Neural cell (in vitro differentiated cells): ENCODE data around the gene SH3PXD2A.

ENCODE experiments used
- EP300 ChIP-seq: fragments of 450-650 bp; conservative IDR thresholded peaks from 2 replicates; pipeline ENCODE4 v1.6.1; 2014; ENCODE audit warnings: antibody characterized with exemption, mild to moderate bottlenecking, moderate library complexity; ENCODE audit not compliant: poor library complexity, severe bottlenecking
- EZH2 ChIP-seq: fragments of 200-600, 300-800 bp; shearing (Covaris generic), sonication (generic); IDR thresholded peaks from 2 replicates; pipeline ENCODE4 v1.6.1; 2014; ENCODE audit warnings: antibody characterized with exemption, low read length, borderline replicate concordance, mild to moderate bottlenecking; ENCODE audit not compliant: insufficient read depth, poor library complexity, severe bottlenecking
- MXI1 ChIP-seq: fragments of 450-650 bp; conservative IDR thresholded peaks from 2 replicates; pipeline ENCODE4 v1.6.1; 2014; ENCODE audit warnings: antibody characterized with exemption, mild to moderate bottlenecking; ENCODE audit not compliant: poor library complexity, severe bottlenecking
- POLR2AphosphoS5 ChIP-seq: IDR thresholded peaks from 2 replicates; pipeline ENCODE4 v1.6.1; 2012
- RAD21 ChIP-seq: fragments of 450-650 bp; conservative IDR thresholded peaks from 2 replicates; pipeline ENCODE4 v1.6.1; 2014; ENCODE audit warnings: antibody characterized with exemption, mild to moderate bottlenecking, moderate library complexity
- SMC3 ChIP-seq: fragments of 450-650 bp; conservative IDR thresholded peaks from 2 replicates; pipeline ENCODE4 v1.6.1; 2014; ENCODE audit warnings: antibody characterized with exemption, mild to moderate bottlenecking, moderate library complexity; ENCODE audit not compliant: poor library complexity
- TAF1 ChIP-seq: IDR thresholded peaks from 2 replicates; pipeline ENCODE4 v1.6.1; 2012; ENCODE audit warnings: low read depth
- TF ChIP-seq, protein P1 (sequence below): IDR thresholded peaks from 2 replicates; pipeline ENCODE4 v1.6.1; 2012; ENCODE audit warnings: borderline replicate concordance
- TF ChIP-seq, protein P2 (sequence below): fragments of 450-650 bp; IDR thresholded peaks from 2 replicates; pipeline ENCODE4 v1.5.1; 2014; ENCODE audit warnings: antibody characterized with exemption, mild to moderate bottlenecking, moderate library complexity; ENCODE audit not compliant: poor library complexity, severe bottlenecking

GRCh38 chr10:103727546-103727963 lies 127.8 kb downstream of the SH3PXD2A start:
- TF ChIP-seq, protein P1, sequence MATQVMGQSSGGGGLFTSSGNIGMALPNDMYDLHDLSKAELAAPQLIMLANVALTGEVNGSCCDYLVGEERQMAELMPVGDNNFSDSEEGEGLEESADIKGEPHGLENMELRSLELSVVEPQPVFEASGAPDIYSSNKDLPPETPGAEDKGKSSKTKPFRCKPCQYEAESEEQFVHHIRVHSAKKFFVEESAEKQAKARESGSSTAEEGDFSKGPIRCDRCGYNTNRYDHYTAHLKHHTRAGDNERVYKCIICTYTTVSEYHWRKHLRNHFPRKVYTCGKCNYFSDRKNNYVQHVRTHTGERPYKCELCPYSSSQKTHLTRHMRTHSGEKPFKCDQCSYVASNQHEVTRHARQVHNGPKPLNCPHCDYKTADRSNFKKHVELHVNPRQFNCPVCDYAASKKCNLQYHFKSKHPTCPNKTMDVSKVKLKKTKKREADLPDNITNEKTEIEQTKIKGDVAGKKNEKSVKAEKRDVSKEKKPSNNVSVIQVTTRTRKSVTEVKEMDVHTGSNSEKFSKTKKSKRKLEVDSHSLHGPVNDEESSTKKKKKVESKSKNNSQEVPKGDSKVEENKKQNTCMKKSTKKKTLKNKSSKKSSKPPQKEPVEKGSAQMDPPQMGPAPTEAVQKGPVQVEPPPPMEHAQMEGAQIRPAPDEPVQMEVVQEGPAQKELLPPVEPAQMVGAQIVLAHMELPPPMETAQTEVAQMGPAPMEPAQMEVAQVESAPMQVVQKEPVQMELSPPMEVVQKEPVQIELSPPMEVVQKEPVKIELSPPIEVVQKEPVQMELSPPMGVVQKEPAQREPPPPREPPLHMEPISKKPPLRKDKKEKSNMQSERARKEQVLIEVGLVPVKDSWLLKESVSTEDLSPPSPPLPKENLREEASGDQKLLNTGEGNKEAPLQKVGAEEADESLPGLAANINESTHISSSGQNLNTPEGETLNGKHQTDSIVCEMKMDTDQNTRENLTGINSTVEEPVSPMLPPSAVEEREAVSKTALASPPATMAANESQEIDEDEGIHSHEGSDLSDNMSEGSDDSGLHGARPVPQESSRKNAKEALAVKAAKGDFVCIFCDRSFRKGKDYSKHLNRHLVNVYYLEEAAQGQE: no peak
- TF ChIP-seq, protein P2, sequence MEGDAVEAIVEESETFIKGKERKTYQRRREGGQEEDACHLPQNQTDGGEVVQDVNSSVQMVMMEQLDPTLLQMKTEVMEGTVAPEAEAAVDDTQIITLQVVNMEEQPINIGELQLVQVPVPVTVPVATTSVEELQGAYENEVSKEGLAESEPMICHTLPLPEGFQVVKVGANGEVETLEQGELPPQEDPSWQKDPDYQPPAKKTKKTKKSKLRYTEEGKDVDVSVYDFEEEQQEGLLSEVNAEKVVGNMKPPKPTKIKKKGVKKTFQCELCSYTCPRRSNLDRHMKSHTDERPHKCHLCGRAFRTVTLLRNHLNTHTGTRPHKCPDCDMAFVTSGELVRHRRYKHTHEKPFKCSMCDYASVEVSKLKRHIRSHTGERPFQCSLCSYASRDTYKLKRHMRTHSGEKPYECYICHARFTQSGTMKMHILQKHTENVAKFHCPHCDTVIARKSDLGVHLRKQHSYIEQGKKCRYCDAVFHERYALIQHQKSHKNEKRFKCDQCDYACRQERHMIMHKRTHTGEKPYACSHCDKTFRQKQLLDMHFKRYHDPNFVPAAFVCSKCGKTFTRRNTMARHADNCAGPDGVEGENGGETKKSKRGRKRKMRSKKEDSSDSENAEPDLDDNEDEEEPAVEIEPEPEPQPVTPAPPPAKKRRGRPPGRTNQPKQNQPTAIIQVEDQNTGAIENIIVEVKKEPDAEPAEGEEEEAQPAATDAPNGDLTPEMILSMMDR: no peak
- TF ChIP-seq TAF1 (no peak), POLR2AphosphoS5 (no peak), EP300 (no peak), EZH2 (no peak), MXI1 (no peak), SMC3 (no peak), RAD21 (no peak)
